ENCODE data around the gene WDR82. TPM values are rescaled to one million over a fixed set of nuclear protein-coding genes. Genes with fewer than 3 reads are reported as not detected.

WDR82 gene
- total and polyA plus RNA-seq, 2 of the 4 experiments (the other 2 are of a cell fraction), result 38.1 to 68.1 TPM

DNA sequence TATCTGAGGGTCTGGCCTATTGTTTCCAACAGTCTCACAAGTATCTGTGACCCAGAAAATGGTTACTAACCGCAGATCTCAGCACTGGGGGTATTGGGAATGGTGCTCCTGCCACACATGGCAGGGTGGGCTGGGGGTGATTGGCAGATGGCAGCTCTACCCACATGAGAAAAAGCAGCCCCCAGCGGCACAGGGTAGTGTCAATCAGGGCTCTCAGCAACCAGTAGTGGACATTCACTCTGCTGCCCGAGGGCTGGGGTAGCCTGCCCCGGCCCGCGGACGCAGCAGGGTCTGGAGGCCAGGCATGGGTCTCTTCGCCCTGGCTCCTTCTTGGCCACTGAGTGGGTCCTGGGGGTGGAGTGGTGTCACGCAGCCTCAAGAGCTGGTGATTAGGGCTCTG is 46.2 kb upstream of the WDR82 start:
- Histone ChIP-seq H3K4me2 (ENCODE audit: low read depth, low read length) (no peak overlapping the region), H4K5ac (ENCODE audit: low read depth, low read length) (no peak overlapping the region), H4K91ac (ENCODE audit: insufficient read depth, low read depth, low read length) (no peak overlapping the region), H3K4me3 (ENCODE audit: insufficient read depth, low read depth, low read length) (no peak overlapping the region), H3K9ac (ENCODE audit: low read depth, low read length) (no peak overlapping the region), H3K23ac (ENCODE audit: low read depth, low read length) (no peak overlapping the region), H3K9me1 (ENCODE audit: insufficient read depth, low read length) (no peaks in the 10 kb centered on the region), H3K27me3 (ENCODE audit: control insufficient read depth, insufficient read depth, low read length) (no peaks in the 10 kb centered on the region), H3K27ac (ENCODE audit: insufficient read depth, low read length) (no peak overlapping the region), H3K56ac (ENCODE audit: extremely low read depth, insufficient read depth, low read length) (no peak overlapping the region), H4K20me1 (ENCODE audit: insufficient read depth, low read length) (no peaks in the 10 kb centered on the region), H3K4ac (ENCODE audit: low read depth, low read length) (no peak overlapping the region), H3K4me1 (ENCODE audit: control insufficient read depth, insufficient read depth, low read length) (no peaks in the 10 kb centered on the region), H4K8ac (ENCODE audit: low read depth in 2 of 2, low read length in 2 of 2) (no peak overlapping the region), H2BK120ac (ENCODE audit: low read depth, low read length) (no peak overlapping the region), H3K18ac (ENCODE audit: low read depth, low read length) (no peak overlapping the region), H2AFZ (replicated peaks; ENCODE audit: low read length, poor library complexity) (no peak overlapping the region), H2AK5ac (ENCODE audit: low read depth, low read length) (no peak overlapping the region), H3K14ac (replicated peaks; ENCODE audit: low read depth, low read length) (no peak overlapping the region), H2BK5ac (ENCODE audit: low read depth, low read length, poor library complexity, severe bottlenecking) (no peak overlapping the region), H2AK9ac (replicated peaks; ENCODE audit: low read depth, low read length, poor library complexity) (no peak overlapping the region), H2BK15ac (ENCODE audit: low read depth, low read length) (no peak overlapping the region), H3K9me3 (ENCODE audit: control insufficient read depth, insufficient read depth, low read length) (no peaks in the 10 kb centered on the region), H3K79me1 (ENCODE audit: low read depth in 1 of 2, low read length in 2 of 2) (no peaks in the 10 kb centered on the region), H3K36me3 (ENCODE audit: control insufficient read depth, insufficient read depth, low read length) (no peaks in the 10 kb centered on the region), H2BK20ac (ENCODE audit: low read depth, low read length) (no peak overlapping the region)
- WGBS, 2 experiments (ENCODE audit: extremely low coverage in 2 of 2, insufficient read length in 1 of 2), result no CpG with 5 or more reads among the region's 9 CpGs
- TF ChIP-seq NFE2L2 (IDR thresholded peaks at IDR 0.05; ENCODE audit: low read depth, low read length) (no peak), POLR2A (IDR thresholded peaks at IDR 0.05; ENCODE audit: low read depth, low read length) (no peak), RFX5 (IDR thresholded peaks at IDR 0.05; ENCODE audit: low read depth, low read length) (no peak), USF2 (IDR thresholded peaks at IDR 0.05; ENCODE audit: low read depth, low read length) (no peak), MXI1 (IDR thresholded peaks at IDR 0.05; ENCODE audit: borderline replicate concordance, low read depth, low read length) (no peak), FOS (IDR thresholded peaks at IDR 0.05; ENCODE audit: low read depth, low read length) (no peak)
- TF ChIP-seq, protein P1, sequence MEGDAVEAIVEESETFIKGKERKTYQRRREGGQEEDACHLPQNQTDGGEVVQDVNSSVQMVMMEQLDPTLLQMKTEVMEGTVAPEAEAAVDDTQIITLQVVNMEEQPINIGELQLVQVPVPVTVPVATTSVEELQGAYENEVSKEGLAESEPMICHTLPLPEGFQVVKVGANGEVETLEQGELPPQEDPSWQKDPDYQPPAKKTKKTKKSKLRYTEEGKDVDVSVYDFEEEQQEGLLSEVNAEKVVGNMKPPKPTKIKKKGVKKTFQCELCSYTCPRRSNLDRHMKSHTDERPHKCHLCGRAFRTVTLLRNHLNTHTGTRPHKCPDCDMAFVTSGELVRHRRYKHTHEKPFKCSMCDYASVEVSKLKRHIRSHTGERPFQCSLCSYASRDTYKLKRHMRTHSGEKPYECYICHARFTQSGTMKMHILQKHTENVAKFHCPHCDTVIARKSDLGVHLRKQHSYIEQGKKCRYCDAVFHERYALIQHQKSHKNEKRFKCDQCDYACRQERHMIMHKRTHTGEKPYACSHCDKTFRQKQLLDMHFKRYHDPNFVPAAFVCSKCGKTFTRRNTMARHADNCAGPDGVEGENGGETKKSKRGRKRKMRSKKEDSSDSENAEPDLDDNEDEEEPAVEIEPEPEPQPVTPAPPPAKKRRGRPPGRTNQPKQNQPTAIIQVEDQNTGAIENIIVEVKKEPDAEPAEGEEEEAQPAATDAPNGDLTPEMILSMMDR (conservative IDR thresholded peaks at IDR 0.05; ENCODE audit: low read depth, low read length), result no peak
- POLR2A ChIA-PET (ENCODE audit: unreplicated experiment), result no interaction called here
- dilution Hi-C loops (cut with HindIII; ENCODE audit: low sequenced_read_pairs, unreplicated experiment), result no loop called here
- no TSS peak for BruUV-seq (replicated peaks)
- DNase-seq (no peak), ATAC-seq (ENCODE audit: low read depth) (no peak)
- intact Hi-C loops (cut with micrococcal nuclease), result no loop called here
- in situ Hi-C loops (cut with MboI; ENCODE audit: low sequenced_read_pairs), result no loop called here
- CTCF ChIA-PET, result no interaction called here

Measured in IMR-90 (cell line).